A673 (cell line): ENCODE measurements around the gene CEBPA. TPM values are rescaled to one million over a fixed set of nuclear protein-coding genes. Genes with fewer than 3 reads are reported as not detected.
"Not testable (repeated sequence)": the region's sequence is repeated elsewhere in the genome, so short reads cannot be mapped to it uniquely, and the experiment has no call there.

ENCODE experiments used
- BruUV-seq: library from RNA; stranded (reverse); fragments of 400-500 nt; replicated peaks from 2 replicates; lab custom pipeline; 2021; lab: Mats Ljungman, UMichigan
- CTCF ChIA-PET: fragments of 300-600 bp; sonication (Branson Sonifier 250); formaldehyde crosslinking; loops from one replicate; lab custom pipeline; 2022; ENCODE audit warnings: antibody characterized with exemption; lab: Charles Lee
- POLR2A ChIA-PET: fragments of 300-600 bp; sonication (Branson Sonifier 250); formaldehyde crosslinking; loops from one replicate; lab custom pipeline; 2022; ENCODE audit warnings: antibody characterized with exemption; ENCODE audit not compliant: low non-redundant PET; lab: Charles Lee
- DNase-seq: peaks from one replicate; pipeline ENCODE4 v3.0.0-alpha.2; 2015; ENCODE audit warnings: low spot score
- H3K27ac ChIP-seq: fragments of 200-600 bp; sonication (generic); 2 replicates; pipeline ENCODE4 v1.5.1; 2016; ENCODE audit warnings: mixed run types, low read depth, mild to moderate bottlenecking, mixed read lengths, antibody characterized with exemption, low read length; ENCODE audit not compliant: poor library complexity, severe bottlenecking
- H3K27me3 ChIP-seq: fragments of 200-600 bp; sonication (generic); replicated peaks from 2 replicates; pipeline ENCODE4 v1.6.1; 2017; ENCODE audit warnings: mixed run types, low read depth, mild to moderate bottlenecking, mixed read lengths, antibody characterized with exemption, low read length; ENCODE audit not compliant: insufficient read depth, poor library complexity
- H3K36me3 ChIP-seq: fragments of 200-600 bp; sonication (generic); 2 replicates; pipeline ENCODE4 v1.6.1; 2016; ENCODE audit warnings: mixed run types, mild to moderate bottlenecking, mixed read lengths, antibody characterized with exemption, low read length; ENCODE audit not compliant: insufficient read depth, poor library complexity, severe bottlenecking
- H3K4me1 ChIP-seq: fragments of 200-600 bp; sonication (generic); 2 replicates; pipeline ENCODE4 v1.6.1; 2017; ENCODE audit warnings: mixed run types, mild to moderate bottlenecking, mixed read lengths, antibody characterized with exemption, low read length; ENCODE audit not compliant: insufficient read depth, poor library complexity, severe bottlenecking
- H3K4me3 ChIP-seq: fragments of 200-600 bp; sonication (generic); 2 replicates; pipeline ENCODE4 v1.5.1; 2016; ENCODE audit warnings: low read depth, mixed run types, mild to moderate bottlenecking, mixed read lengths, low read length; ENCODE audit not compliant: poor library complexity, severe bottlenecking
- H3K9me3 ChIP-seq: fragments of 200-600 bp; sonication (generic); 2 replicates; pipeline ENCODE4 v1.6.1; 2016; ENCODE audit warnings: mixed run types, low read depth, mild to moderate bottlenecking, mixed read lengths, antibody characterized with exemption, low read length; ENCODE audit not compliant: poor library complexity, severe bottlenecking
- CTCF ChIP-seq: fragments of 300-800, 200-600 bp; sonication (generic); conservative IDR thresholded peaks from 2 replicates; pipeline ENCODE4 v1.5.1; 2017; ENCODE audit warnings: low read depth, mild to moderate bottlenecking, antibody characterized with exemption, low read length, moderate library complexity, mixed read lengths
- EZH2 ChIP-seq: fragments of 200-600 bp; sonication (generic); IDR thresholded peaks from 2 replicates; pipeline ENCODE4 v1.6.1; 2017; ENCODE audit warnings: borderline replicate concordance, low read depth, mild to moderate bottlenecking, mixed read lengths, antibody characterized with exemption, low read length; ENCODE audit not compliant: poor library complexity, severe bottlenecking
- intact Hi-C: fragments of 100-400 bp; cut with micrococcal nuclease; formaldehyde crosslinking; loops from one replicate; pipeline ENCODE4 v1.10.0; 2022; ENCODE audit not compliant: unreplicated experiment
- total RNA-seq: library from RNA; stranded (reverse); gene quantifications from 2 replicates; pipeline ENCODE4 v1.2.3, GENCODE V29; 2021

CEBPA gene
- total RNA-seq, 1 experiment from 2014 or later, result 1.4 TPM

DNA sequence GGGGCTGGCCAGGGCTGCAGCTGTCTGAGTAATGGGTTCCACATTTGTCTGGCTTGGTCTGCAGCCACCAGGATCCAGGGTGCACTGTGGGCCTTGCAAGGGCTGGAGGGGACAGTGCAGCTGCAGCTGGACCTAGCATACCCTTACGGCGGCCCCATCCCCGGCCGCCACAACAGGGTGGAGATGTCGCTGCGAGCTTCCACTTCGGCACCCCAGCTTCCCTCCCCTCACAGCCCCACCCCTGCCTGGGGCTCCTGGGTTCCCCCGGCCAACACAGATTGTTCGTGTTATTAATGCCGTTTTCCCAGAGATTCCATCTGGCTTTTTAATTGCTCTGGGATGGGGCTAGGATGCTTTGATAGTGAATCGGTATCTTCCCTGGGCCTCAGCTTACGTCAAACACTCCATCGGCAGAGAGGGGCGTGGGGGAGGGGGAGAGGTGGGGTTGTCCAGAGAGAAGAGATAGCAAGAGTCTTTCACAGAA lies 5.8 kb downstream of the CEBPA start:
- intact Hi-C loops, result no loop called here
- no TSS peak for BruUV-seq
- peaks cover 21% of the 10 kb centered on the region for H3K27me3 ChIP-seq
- no peak overlapping the region for H3K4me3 ChIP-seq
- no peaks in the 10 kb centered on the region for H3K9me3 ChIP-seq
- H3K27ac ChIP-seq, result no peak overlapping the region
- ChIA-PET CTCF (no interaction called here), POLR2A (interaction anchor here (0.6 kb wide), 1 partner anchor 77 kb away, joined by 3 read pairs; no protein-coding TSS in a partner anchor)
- H3K36me3 ChIP-seq, result no peaks in the 10 kb centered on the region
- TF ChIP-seq CTCF, result no peak
- TF ChIP-seq EZH2, result no peak
- DNase-seq, result no peak
- H3K4me1 ChIP-seq, result peaks cover 17% of the 10 kb centered on the region

DNA sequence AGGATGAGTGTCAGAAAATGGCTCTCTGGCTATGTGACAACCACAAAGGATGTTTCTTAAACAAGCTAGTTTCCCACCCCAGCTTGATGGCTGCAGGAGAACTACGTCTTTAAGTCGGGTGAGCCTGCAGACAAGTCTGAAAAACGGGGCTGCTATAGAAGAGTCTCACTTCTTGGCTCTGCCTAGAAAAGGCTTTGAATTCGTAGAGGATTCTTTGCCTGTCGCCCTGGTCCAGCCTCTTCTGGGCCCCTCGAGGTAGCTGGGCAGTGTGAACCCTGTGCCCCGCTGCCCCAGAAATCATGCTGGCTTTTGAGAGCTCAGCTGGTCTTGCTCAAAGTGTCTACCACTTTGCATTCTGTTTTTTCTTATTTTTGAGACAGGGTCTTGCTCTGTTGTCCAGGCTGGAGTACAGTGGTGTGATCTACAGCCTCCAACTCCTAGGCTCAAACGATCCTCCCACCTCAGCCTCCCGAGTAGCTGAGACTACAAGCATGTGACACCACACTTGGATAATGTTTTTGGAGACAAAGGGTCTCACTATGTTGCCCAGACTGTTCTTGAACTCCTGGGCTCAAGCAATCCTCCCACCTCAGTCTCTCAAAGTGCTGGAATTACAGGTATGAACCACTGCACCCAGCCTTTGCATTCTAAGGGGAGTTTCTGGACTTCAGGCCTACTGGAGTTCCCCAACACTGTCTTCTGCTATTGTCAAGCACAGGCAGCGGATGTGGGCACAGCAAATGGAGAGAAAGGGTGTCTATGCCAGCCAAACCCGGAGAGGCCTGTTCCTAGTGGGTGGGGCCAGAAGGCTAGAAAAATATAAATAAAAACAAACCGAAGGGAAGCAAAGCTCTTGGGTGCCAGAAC lies 6.5 kb downstream of the CEBPA start:
- no peak overlapping the region for H3K4me3 ChIP-seq
- intact Hi-C loops, result no loop called here
- no peaks in the 10 kb centered on the region for H3K9me3 ChIP-seq
- peaks cover 17% of the 10 kb centered on the region for H3K4me1 ChIP-seq
- H3K27ac ChIP-seq, result no peak overlapping the region
- no peak for DNase-seq
- BruUV-seq, result no TSS peak
- H3K36me3 ChIP-seq, result no peaks in the 10 kb centered on the region
- TF ChIP-seq CTCF (no peak), EZH2 (no peak)
- CTCF ChIA-PET, result interaction anchor here (0.6 kb wide), 1 partner anchor 1226 kb away, joined by 5 read pairs; no protein-coding TSS in a partner anchor
- peaks cover 15% of the 10 kb centered on the region for H3K27me3 ChIP-seq
- POLR2A ChIA-PET, result interaction anchor here (0.6 kb wide), 1 partner anchor 77 kb away, joined by 3 read pairs; no protein-coding TSS in a partner anchor

- H3K27me3 ChIP-seq, intact Hi-C loops, CTCF ChIA-PET, POLR2A ChIA-PET, BruUV-seq, DNase-seq, H3K27ac ChIP-seq, H3K4me3 ChIP-seq, H3K9me3 ChIP-seq, H3K36me3 ChIP-seq: not testable (repeated sequence)
- peaks cover 17% of the 10 kb centered on the region for H3K4me1 ChIP-seq
Observed at GRCh38 chr19:33295046-33295445, 7.3 kb downstream of the CEBPA start.
